ENCODE measurements around the gene NR4A1. TPM values are rescaled to one million over a fixed set of nuclear protein-coding genes. Genes with fewer than 3 reads are reported as not detected.

NR4A1 gene
- total and polyA plus RNA-seq, 10 donors = 11.8 to 113 (median 50.3) TPM

DNA sequence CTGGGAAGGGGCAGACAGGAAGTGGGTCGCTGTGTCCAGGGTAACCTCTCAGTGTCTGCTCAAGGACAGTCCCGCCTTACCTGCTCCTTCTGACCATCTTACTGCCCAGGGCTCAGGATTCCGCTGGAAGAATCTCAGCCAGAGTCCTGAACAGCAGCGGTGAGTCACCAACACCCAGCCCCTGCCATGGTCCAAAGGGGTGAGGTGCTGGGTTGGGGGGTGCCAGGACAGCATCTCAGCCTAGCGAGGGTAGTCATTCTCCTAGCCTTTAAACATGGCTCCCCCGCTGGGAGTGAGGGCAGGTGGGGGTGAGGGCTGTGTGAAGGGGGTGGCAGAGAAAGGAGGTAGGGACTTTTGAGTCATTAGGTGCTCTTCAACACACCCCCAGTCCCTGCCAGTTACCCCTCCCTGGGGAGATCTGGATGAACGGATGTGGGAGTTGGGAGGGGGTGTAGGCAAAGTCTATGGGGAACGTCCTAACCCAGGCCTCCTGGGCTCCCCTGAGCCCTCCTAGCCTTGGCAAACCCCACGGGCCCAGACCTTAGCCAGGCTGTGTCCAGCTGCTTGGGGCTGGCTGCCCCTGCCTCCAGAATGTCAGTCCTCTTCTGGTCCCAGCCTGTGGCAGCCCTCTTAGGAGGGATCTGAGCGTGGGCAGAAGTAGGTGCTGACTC lies 42.0 kb upstream of the NR4A1 start:
- Histone ChIP-seq H3K4me1 (peaks cover 22 to 85% (median 62%) of the 10 kb centered on the region in 6 donors), H3K36me3 (peaks cover 0 to 47% (median 26%) of the 10 kb centered on the region in 6 donors), H3K4me3 (peak overlapping the region; percentile 4 to 93 (median 68)), H3K27me3 (replicated peaks in 1 of 7) (peaks cover 0 to 28% (median 5%) of the 10 kb centered on the region in 7 donors), H3K27ac (peak overlapping the region; percentile 48 to 97 (median 91)), H3K9me3 (no peaks in the 10 kb centered on the region)
- no peak for DNase-seq
- TF ChIP-seq POLR2AphosphoS5 (IDR thresholded peaks at IDR 0.05) (no peak), POLR2A (IDR thresholded peaks at IDR 0.05) (no peak)
- TF ChIP-seq, protein P1, sequence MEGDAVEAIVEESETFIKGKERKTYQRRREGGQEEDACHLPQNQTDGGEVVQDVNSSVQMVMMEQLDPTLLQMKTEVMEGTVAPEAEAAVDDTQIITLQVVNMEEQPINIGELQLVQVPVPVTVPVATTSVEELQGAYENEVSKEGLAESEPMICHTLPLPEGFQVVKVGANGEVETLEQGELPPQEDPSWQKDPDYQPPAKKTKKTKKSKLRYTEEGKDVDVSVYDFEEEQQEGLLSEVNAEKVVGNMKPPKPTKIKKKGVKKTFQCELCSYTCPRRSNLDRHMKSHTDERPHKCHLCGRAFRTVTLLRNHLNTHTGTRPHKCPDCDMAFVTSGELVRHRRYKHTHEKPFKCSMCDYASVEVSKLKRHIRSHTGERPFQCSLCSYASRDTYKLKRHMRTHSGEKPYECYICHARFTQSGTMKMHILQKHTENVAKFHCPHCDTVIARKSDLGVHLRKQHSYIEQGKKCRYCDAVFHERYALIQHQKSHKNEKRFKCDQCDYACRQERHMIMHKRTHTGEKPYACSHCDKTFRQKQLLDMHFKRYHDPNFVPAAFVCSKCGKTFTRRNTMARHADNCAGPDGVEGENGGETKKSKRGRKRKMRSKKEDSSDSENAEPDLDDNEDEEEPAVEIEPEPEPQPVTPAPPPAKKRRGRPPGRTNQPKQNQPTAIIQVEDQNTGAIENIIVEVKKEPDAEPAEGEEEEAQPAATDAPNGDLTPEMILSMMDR (IDR thresholded peaks at IDR 0.05 in 8 of 11, conservative IDR thresholded peaks at IDR 0.05 in 3 of 11) = no peak
- intact Hi-C loops (cut with DNase I; ENCODE audit: low total_unique reads) = no loop called here
- 47 to 73% (median 63%) methylated on average over 10 of the region's 10 CpGs for WGBS, 5 donors

DNA sequence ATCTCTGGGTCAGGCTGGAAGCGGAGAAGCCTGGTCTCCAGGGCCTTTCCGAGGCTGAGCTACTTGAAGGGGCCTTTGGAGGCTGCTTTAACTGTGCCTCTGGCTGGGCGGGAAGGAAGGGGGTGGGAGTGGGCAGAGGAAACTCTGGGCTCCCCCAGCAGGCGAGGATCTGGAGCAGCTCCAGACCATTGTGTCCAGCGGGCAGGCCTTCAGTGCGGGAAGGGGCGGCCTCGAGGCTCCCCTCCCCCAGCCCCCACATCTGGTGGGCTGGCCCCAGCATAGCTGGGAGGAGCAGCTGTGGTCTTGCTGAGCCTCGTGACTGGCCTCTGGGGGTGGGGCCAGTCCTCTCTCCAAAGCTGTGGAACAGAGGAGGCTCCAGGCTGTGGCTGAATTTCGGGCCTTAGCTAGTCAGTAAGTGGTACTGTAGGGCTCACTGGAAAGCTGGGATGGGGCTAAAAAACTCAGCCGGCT lies 41.1 kb upstream of the NR4A1 start:
- intact Hi-C loops (cut with DNase I; ENCODE audit: low total_unique reads) = no loop called here
- Histone ChIP-seq H3K27me3 (replicated peaks in 1 of 7) (peaks cover 0 to 28% (median 5%) of the 10 kb centered on the region in 7 donors), H3K9me3 (no peaks in the 10 kb centered on the region), H3K27ac (peak overlapping the region; percentile 48 to 97 (median 91)), H3K36me3 (peaks cover 0 to 55% (median 30%) of the 10 kb centered on the region in 6 donors), H3K4me1 (peaks cover 22 to 76% (median 58%) of the 10 kb centered on the region in 6 donors), H3K4me3 (peak overlapping the region in 5 of 8 donors; percentile 21 to 93 (median 72))
- peak; percentile 88 for DNase-seq
- WGBS, 5 donors = 26 to 48% (median 39%) methylated on average over 9 to 11 of the region's 11 CpGs
- TF ChIP-seq, protein P1 (IDR thresholded peaks at IDR 0.05 in 8 of 11, conservative IDR thresholded peaks at IDR 0.05 in 3 of 11) = no peak
- TF ChIP-seq POLR2AphosphoS5 (IDR thresholded peaks at IDR 0.05) = peak; percentile 74 to 89 (median 87)

- TF ChIP-seq POLR2A (IDR thresholded peaks at IDR 0.05) = no peak
- no peak for TF ChIP-seq POLR2AphosphoS5 (IDR thresholded peaks at IDR 0.05)
- TF ChIP-seq, protein P1 (IDR thresholded peaks at IDR 0.05 in 8 of 11, conservative IDR thresholded peaks at IDR 0.05 in 3 of 11) = no peak
- Histone ChIP-seq H3K9me3 (no peaks in the 10 kb centered on the region), H3K4me1 (peaks cover 15 to 68% (median 53%) of the 10 kb centered on the region in 6 donors), H3K36me3 (peaks cover 0 to 63% (median 33%) of the 10 kb centered on the region in 6 donors), H3K27me3 (replicated peaks in 1 of 7) (peaks cover 0 to 23% (median 5%) of the 10 kb centered on the region in 7 donors), H3K27ac (peak overlapping the region in 7 of 8 donors; percentile 73 to 97 (median 92)), H3K4me3 (peak overlapping the region in 4 of 8 donors; percentile 21 to 93 (median 77))
- intact Hi-C loops (cut with DNase I; ENCODE audit: low total_unique reads) = no loop called here
- WGBS, 5 donors = 52 to 77% (median 68%) methylated on average over 7 to 8 of the region's 8 CpGs
- no peak for DNase-seq
These were observed 40.3 kb upstream of the NR4A1 start for GRCh38 chr12:52010692-52011601.
